ENCODE measurements around the gene BIRC2.

BIRC2 gene

GRCh38 chr11:102415304-102415916 lies 68.4 kb downstream of the BIRC2 start:
- H3K27me3 ChIP-seq (ENCODE audit: insufficient read depth, low read length) = no peaks in the 10 kb centered on the region
- no peak overlapping the region for H3K4me3 ChIP-seq (ENCODE audit: low read depth, low read length)
- H3K4me1 ChIP-seq (ENCODE audit: control insufficient read depth, insufficient read depth, low read length, unreplicated experiment) = peaks cover 10% of the 10 kb centered on the region
- H3K79me2 ChIP-seq (ENCODE audit: control insufficient read depth, insufficient read depth, low read length, unreplicated experiment) = peaks cover 63% of the 10 kb centered on the region
- no peak overlapping the region for H3K27ac ChIP-seq (ENCODE audit: low read depth, low read length)
- 0 out of 2 replicates have a peak, but pooled peaks cover 6% of the 10 kb centered on the region for H3K36me3 ChIP-seq (ENCODE audit: insufficient read depth, low read length)
- no peak overlapping the region for H2AFZ ChIP-seq (ENCODE audit: low read length, unreplicated experiment)

GRCh38 chr11:102416976-102417375 lies 70.0 kb downstream of the BIRC2 start:
- Histone ChIP-seq H3K79me2 (ENCODE audit: control insufficient read depth, insufficient read depth, low read length, unreplicated experiment) (peaks cover 54% of the 10 kb centered on the region), H3K36me3 (ENCODE audit: insufficient read depth, low read length) (0 out of 2 replicates have a peak, but pooled peaks cover 6% of the 10 kb centered on the region), H3K27ac (ENCODE audit: low read depth, low read length) (no peak overlapping the region), H3K4me1 (ENCODE audit: control insufficient read depth, insufficient read depth, low read length, unreplicated experiment) (peaks cover 3% of the 10 kb centered on the region), H2AFZ (ENCODE audit: low read length, unreplicated experiment) (no peak overlapping the region), H3K4me3 (ENCODE audit: low read depth, low read length) (no peak overlapping the region), H3K27me3 (ENCODE audit: insufficient read depth, low read length) (no peaks in the 10 kb centered on the region)

DNA sequence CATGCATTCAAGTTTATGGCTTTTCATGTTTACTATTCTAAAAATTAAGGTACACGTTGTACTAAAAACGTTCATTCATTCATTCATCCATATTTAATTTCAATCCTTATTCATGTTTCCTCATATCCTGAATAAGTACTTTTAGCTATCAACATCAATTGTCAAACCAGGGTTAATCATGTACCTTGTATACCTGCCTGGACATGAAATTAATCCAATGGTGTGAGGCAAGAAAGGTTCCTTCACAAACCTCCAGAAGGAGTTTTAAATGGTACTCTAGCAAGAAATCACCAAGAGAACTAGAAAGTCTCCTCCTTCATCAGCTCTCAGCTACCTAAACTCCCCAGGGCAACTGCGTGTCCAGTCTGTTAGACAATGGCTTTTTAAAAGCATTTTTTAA lies 72.2 kb downstream of the BIRC2 start:
- peaks cover 42% of the 10 kb centered on the region for H3K79me2 ChIP-seq (ENCODE audit: control insufficient read depth, insufficient read depth, low read length, unreplicated experiment)
- 0 out of 2 replicates have a peak, but pooled peaks cover 6% of the 10 kb centered on the region for H3K36me3 ChIP-seq (ENCODE audit: insufficient read depth, low read length)
- no peak overlapping the region for H3K4me3 ChIP-seq (ENCODE audit: low read depth, low read length)
- no peaks in the 10 kb centered on the region for H3K27me3 ChIP-seq (ENCODE audit: insufficient read depth, low read length)
- no peaks in the 10 kb centered on the region for H3K4me1 ChIP-seq (ENCODE audit: control insufficient read depth, insufficient read depth, low read length, unreplicated experiment)
- no peak overlapping the region for H2AFZ ChIP-seq (ENCODE audit: low read length, unreplicated experiment)
- H3K27ac ChIP-seq (ENCODE audit: low read depth, low read length) = no peak overlapping the region

DNA sequence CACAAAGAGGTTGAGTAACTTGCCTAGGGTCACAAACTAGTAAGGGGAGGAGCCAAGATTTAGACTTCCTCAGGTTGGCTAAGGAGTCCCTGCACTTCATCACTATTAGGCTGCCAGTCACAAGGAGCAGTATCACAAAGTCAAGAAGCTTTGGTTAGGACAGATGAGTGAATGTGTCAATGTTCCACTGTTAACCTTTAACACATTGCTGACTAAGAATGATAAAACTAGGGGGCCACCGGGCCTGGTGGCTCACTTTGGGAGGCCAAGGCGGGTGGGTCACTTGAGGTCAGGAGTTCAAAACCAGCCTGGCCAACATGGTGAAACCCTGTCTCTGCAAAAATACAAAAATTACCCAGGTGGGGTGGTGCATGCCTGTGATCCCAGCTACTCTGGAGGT lies 73.5 kb downstream of the BIRC2 start:
- Histone ChIP-seq H2AFZ (ENCODE audit: low read length, unreplicated experiment) (no peak overlapping the region), H3K79me2 (ENCODE audit: control insufficient read depth, insufficient read depth, low read length, unreplicated experiment) (peaks cover 31% of the 10 kb centered on the region), H3K4me3 (ENCODE audit: low read depth, low read length) (no peak overlapping the region), H3K4me1 (ENCODE audit: control insufficient read depth, insufficient read depth, low read length, unreplicated experiment) (no peaks in the 10 kb centered on the region), H3K27ac (ENCODE audit: low read depth, low read length) (no peak overlapping the region), H3K27me3 (ENCODE audit: insufficient read depth, low read length) (no peaks in the 10 kb centered on the region), H3K36me3 (ENCODE audit: insufficient read depth, low read length) (0 out of 2 replicates have a peak, but pooled peaks cover 6% of the 10 kb centered on the region)

DNA sequence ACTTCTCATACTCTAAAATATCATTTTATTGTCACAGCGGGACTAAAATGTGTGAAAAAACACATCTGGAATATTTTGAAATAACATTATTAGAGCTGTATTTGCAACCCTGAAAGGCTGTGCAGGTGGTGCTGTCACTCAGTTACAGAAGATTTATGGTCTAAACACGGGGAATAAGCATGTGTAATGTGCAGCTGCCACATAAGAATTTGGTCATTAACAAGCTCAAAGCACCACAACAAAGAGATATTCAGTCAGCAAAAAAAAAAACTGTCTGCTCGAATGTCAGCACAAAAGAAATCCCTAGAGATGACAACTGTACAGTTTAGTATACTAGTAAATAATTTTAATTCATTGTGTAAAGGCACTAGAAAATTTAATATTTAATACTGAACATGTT lies 74.2 kb downstream of the BIRC2 start:
- no peak overlapping the region for H3K27ac ChIP-seq (ENCODE audit: low read depth, low read length)
- H2AFZ ChIP-seq (ENCODE audit: low read length, unreplicated experiment) = no peak overlapping the region
- no peaks in the 10 kb centered on the region for H3K27me3 ChIP-seq (ENCODE audit: insufficient read depth, low read length)
- H3K4me3 ChIP-seq (ENCODE audit: low read depth, low read length) = no peak overlapping the region
- H3K36me3 ChIP-seq (ENCODE audit: insufficient read depth, low read length) = 0 out of 2 replicates have a peak, but pooled peaks cover 6% of the 10 kb centered on the region
- no peaks in the 10 kb centered on the region for H3K4me1 ChIP-seq (ENCODE audit: control insufficient read depth, insufficient read depth, low read length, unreplicated experiment)
- H3K79me2 ChIP-seq (ENCODE audit: control insufficient read depth, insufficient read depth, low read length, unreplicated experiment) = peaks cover 30% of the 10 kb centered on the region

DNA sequence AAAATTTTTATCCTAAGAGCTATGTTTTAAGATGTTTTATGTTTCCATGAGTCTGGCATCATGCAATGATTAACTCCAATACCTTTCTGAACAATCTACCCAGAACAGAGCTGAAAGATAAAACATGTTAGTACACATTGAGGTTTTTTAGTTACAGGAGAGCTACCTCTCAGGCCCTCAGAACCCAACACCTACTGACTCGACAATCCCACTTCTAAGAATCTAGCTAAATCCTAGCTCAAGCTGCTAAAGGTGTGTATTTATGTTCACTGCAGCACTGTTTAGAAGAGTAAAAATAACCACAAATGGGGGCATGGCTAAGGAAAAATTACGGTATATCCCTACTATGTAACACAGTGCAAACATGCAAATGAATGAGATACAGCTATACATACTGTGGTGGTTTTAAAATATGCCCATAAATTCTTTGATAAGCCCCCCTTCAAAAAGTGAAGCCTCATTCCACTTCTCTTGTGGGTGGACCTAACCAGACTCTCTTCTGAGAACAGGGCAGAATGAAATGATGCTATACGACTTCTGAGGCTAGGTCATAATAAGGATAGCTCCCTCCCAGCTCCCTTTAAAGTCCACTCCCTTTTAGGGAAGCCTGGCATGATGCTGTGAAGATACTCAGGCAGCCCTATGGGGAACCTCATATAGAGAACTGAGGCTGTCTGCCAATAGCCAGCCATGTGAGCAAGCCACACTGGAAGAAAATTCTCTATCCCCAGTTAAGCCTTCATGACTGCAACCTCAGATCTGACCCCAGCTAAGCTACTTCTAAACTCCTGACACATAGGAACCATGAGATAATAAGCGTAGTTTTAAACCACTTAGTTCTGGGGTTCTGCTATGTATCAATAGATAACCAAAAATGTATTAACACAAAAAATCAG lies 76.1 kb downstream of the BIRC2 start:
- Histone ChIP-seq H2AFZ (ENCODE audit: low read length, unreplicated experiment) (no peak overlapping the region), H3K27me3 (ENCODE audit: insufficient read depth, low read length) (no peaks in the 10 kb centered on the region), H3K27ac (ENCODE audit: low read depth, low read length) (no peak overlapping the region), H3K79me2 (ENCODE audit: control insufficient read depth, insufficient read depth, low read length, unreplicated experiment) (peaks cover 24% of the 10 kb centered on the region), H3K36me3 (ENCODE audit: insufficient read depth, low read length) (0 out of 2 replicates have a peak, but pooled peaks cover 6% of the 10 kb centered on the region), H3K4me3 (ENCODE audit: low read depth, low read length) (no peak overlapping the region), H3K4me1 (ENCODE audit: control insufficient read depth, insufficient read depth, low read length, unreplicated experiment) (no peaks in the 10 kb centered on the region)

GRCh38 chr11:102423936-102424335 lies 76.9 kb downstream of the BIRC2 start:
- no peaks in the 10 kb centered on the region for H3K36me3 ChIP-seq (ENCODE audit: insufficient read depth, low read length)
- H3K79me2 ChIP-seq (ENCODE audit: control insufficient read depth, insufficient read depth, low read length, unreplicated experiment) = peaks cover 18% of the 10 kb centered on the region
- no peaks in the 10 kb centered on the region for H3K27me3 ChIP-seq (ENCODE audit: insufficient read depth, low read length)
- no peak overlapping the region for H3K27ac ChIP-seq (ENCODE audit: low read depth, low read length)
- no peak overlapping the region for H2AFZ ChIP-seq (ENCODE audit: low read length, unreplicated experiment)
- H3K4me3 ChIP-seq (ENCODE audit: low read depth, low read length) = no peak overlapping the region
- no peaks in the 10 kb centered on the region for H3K4me1 ChIP-seq (ENCODE audit: control insufficient read depth, insufficient read depth, low read length, unreplicated experiment)

- Histone ChIP-seq H3K79me2 (ENCODE audit: control insufficient read depth, insufficient read depth, low read length, unreplicated experiment) (peaks cover 17% of the 10 kb centered on the region), H3K4me1 (ENCODE audit: control insufficient read depth, insufficient read depth, low read length, unreplicated experiment) (no peaks in the 10 kb centered on the region)
These were observed 79.0 kb downstream of the BIRC2 start for GRCh38 chr11:102426000-102426399.

GRCh38 chr11:102426570-102426969 lies 79.6 kb downstream of the BIRC2 start:
- Histone ChIP-seq H3K36me3 (ENCODE audit: insufficient read depth, low read length) (no peaks in the 10 kb centered on the region), H3K4me3 (ENCODE audit: low read depth, low read length) (no peak overlapping the region), H3K27ac (ENCODE audit: low read depth, low read length) (no peak overlapping the region), H3K4me1 (ENCODE audit: control insufficient read depth, insufficient read depth, low read length, unreplicated experiment) (no peaks in the 10 kb centered on the region), H2AFZ (ENCODE audit: low read length, unreplicated experiment) (no peak overlapping the region), H3K27me3 (ENCODE audit: insufficient read depth, low read length) (no peaks in the 10 kb centered on the region), H3K79me2 (ENCODE audit: control insufficient read depth, insufficient read depth, low read length, unreplicated experiment) (peaks cover 17% of the 10 kb centered on the region)

More at GRCh38 chr11:102426000-102426399, 79.0 kb downstream of the BIRC2 start:
- no peaks in the 10 kb centered on the region for H3K27me3 ChIP-seq (ENCODE audit: insufficient read depth, low read length)
- no peak overlapping the region for H2AFZ ChIP-seq (ENCODE audit: low read length, unreplicated experiment)
- no peaks in the 10 kb centered on the region for H3K36me3 ChIP-seq (ENCODE audit: insufficient read depth, low read length)
- no peak overlapping the region for H3K4me3 ChIP-seq (ENCODE audit: low read depth, low read length)
- no peak overlapping the region for H3K27ac ChIP-seq (ENCODE audit: low read depth, low read length)

DNA sequence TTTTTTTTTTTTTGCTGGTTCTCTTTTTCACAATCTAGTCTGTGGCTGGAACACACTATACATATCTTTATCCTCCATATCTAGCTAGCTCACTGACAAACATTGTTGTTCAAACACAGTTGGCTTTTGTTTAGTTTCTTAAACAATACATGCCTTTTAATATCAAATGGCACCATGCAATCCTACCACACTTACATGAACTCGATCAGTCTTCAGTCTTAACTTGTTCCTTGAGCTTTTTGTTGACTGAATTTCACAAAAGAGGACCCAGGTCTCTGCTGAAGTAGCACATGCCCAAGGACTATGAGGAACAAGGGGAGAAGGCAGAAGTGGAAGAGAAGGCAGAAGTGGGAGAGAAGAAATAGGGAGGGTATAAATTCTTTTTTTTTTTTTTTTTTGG lies 80.1 kb downstream of the BIRC2 start:
- Histone ChIP-seq H3K4me1 (ENCODE audit: control insufficient read depth, insufficient read depth, low read length, unreplicated experiment) (no peaks in the 10 kb centered on the region), H2AFZ (ENCODE audit: low read length, unreplicated experiment) (no peak overlapping the region), H3K4me3 (ENCODE audit: low read depth, low read length) (no peak overlapping the region), H3K27me3 (ENCODE audit: insufficient read depth, low read length) (no peaks in the 10 kb centered on the region), H3K27ac (ENCODE audit: low read depth, low read length) (no peak overlapping the region), H3K79me2 (ENCODE audit: control insufficient read depth, insufficient read depth, low read length, unreplicated experiment) (peaks cover 17% of the 10 kb centered on the region), H3K36me3 (ENCODE audit: insufficient read depth, low read length) (no peaks in the 10 kb centered on the region)

Measured in ACC112 (cell line).